NCI-H460 (cell line): ENCODE results near the gene SLC22A23. TPM values are rescaled to one million over a fixed set of nuclear protein-coding genes. Genes with fewer than 3 reads are reported as not detected.

Experiments
- DNase-seq: peaks from one replicate; pipeline ENCODE4 v3.0.0-alpha.2; 2016; ENCODE audit warnings: low read depth; ENCODE audit errors: extremely low read depth
- total RNA-seq: library from RNA; depleted of rRNA; stranded (reverse); fragments of >200 nt; shearing (Covaris generic); gene quantifications from 2 replicates; pipeline ENCODE4 v1.2.3, GENCODE V29; 2014

Gene SLC22A23
- total RNA-seq, 1 experiment from 2014 or later, result 4.9 TPM

DNA sequence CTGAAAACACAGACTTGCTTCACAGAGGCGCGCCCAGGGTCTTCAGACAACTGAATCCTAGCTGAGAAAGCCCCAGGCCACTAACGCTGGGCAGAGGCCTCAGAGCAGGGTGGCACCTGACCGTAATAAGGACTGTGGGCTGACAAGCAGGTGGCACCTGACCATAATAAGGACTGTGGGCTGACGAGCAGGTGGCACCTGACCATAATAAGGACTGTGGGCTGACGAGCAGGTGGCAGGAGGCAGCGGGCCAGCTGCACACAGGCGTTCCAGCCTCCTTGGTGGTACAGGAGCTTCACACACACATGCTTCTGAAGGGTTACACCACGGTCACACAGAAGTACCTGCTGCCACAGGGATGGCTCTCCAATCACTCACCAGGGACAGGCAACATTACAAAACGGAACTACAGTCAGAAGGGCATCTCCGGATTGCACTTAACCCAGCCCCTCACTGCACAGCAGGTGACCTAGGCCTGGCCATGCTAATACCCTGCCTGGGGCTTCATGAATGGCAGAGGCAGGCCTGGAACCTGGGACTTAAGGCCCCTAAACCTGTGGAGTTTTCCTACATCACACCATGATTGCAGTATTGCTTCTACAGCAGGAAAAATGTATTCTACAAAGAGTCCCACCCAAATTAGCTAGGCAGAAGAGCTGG, 147.3 kb downstream of the SLC22A23 start:
- DNase-seq, result no peak

DNA sequence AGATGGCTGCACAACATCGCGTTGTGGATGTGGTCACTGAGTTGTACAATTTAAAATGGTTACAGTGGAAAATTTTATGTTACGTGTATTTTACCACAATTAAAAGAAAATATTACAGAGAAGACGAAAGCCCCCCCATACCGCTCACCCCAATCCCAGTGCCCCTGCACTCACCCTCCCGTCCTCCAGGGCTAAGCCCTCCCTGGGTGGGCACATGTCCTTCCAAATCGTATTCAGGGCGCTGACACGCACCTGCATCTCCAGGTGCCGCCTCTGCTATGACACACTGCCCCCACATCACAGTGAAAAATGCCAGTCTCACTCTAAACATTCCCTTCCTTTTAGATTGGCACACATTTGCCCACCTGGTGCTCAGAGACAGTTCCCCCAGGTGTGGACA, 148.7 kb downstream of the SLC22A23 start:
- DNase-seq, result no peak

DNA sequence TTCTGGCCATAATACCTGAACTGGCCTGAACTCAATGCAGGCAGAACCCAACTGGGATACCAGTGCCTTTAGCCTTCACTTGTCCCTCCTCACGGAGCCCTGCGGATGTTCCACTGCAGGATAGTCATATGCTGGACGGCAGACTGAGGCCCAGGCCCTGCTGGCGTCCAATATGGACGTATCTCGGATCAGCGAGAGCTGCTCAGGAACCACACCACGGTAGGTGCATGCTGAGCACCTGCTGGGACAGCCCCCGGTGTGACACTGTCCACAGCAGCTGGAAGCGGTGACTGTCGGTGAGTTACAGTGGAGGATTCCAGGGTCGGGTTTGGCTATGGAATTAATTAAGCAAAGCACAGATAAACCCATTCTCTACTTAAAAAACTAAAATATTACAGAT, 149.4 kb downstream of the SLC22A23 start:
- no peak for DNase-seq

DNA sequence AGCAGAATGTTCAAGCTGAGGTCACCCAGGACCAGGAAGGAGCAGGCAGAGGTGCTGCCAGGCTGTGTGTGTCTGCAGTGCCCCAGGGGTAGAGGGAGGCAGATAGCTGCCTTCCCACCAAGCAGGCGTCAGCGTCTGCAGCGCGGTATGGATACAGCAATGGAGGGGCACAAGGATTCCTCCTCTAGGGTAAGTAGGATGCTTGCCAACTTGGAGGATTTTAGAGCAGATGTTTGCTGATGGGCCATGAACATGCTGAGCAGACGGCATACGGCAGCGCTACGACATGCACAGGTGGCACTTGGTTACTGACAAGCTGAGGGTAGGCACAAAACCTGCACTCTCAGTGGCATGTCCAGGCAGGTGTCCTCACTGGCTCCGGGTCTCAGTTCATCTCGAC, 150.0 kb downstream of the SLC22A23 start:
- DNase-seq, result no peak

DNA sequence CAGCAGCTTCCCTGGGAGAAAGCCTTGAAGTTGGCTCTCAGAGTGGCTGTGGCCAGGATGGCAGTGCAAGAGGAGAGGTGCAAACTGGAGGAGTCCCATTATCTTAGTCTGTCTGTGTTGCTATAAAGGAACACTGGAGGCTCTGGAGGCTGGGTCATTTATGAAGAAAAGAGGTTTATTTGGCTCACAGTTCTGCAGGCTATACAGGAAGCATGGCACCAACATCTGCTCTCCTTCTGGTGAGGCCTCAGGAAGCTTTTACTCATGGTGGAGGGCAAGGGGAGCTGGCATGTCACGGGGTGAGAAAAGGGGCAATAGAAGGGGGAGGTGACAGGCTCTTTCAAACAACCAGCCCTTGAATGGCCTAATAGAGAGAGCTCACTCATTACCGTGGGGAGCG, 151.0 kb downstream of the SLC22A23 start:
- DNase-seq, result no peak

DNA sequence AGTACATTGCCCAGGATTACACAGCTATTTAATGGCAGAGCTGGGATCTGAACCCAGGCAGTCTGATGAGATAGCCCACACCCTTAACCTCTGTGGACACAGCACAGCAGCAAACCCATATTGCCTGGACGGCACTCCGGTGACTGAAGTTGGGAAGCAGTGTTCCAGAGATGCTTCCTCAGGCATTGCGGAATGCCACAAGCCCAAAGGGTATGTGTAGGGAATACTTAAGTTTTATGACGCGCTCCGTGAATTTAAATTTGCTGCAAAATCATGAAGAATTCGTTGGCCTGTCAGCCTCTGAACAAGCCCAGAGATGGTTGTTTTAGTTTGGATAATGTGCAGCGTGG, 151.7 kb downstream of the SLC22A23 start:
- no peak for DNase-seq

DNA sequence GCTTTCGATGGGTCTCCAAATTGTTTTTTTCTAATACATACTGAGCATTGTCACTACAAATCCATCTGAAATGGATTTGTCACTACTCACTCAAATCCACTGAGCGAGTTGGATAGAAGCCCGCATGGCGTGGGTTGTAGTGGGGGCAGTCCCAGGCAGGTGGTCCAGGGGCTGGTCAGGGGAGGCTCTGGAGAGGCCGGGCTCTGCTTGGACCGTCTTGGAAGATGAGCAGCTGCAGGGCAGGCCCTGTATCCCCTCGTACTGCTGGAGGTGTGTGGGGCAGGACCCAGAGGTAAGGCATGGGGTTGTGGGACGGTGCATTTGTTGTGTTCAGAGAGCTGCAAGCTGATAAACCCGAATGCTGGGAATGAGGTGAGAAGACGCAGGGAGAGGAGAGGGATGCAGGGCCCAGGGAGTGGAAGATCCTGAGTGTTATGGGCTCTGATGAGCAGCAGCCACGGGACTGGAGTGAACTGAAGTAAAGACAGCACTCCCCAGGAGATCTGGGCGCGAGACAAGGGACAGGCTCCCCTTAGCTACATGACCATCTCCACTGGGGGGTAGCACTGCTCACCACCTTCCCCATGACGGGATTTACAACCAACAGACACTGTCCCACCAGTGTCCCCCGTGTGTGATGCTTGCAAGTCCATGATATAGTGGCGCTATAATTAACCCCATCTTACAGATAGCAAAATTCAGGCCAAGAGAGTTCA, 152.2 kb downstream of the SLC22A23 start:
- no peak for DNase-seq

DNA sequence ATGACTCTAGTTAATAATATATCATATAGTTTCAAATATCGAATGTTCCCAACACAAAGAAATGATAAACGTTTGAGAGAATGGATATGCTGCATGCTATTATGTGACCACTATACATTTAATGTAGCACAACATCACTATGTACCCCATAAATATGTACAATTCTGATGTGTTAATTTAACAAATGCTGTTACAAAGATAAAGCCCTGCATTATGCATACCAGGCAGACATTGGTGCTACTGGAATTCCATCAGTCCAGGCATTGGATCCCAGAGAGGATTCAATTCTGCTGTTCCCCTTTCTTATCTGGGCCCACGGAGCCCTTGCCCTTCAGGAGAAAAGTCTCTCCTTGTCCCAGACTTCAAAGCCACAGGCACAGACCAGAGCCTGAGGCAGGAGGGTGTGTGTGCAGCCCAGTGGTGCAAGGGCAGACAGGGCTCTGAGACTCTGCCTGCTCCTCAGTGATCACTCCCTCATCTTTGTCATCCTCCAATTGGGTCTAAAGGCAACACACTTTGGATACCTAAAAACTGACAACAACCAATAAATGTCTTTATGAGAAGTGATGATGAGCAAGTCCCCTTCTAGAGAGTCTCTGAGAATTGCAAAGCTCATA, 152.9 kb downstream of the SLC22A23 start:
- no peak for DNase-seq

DNA sequence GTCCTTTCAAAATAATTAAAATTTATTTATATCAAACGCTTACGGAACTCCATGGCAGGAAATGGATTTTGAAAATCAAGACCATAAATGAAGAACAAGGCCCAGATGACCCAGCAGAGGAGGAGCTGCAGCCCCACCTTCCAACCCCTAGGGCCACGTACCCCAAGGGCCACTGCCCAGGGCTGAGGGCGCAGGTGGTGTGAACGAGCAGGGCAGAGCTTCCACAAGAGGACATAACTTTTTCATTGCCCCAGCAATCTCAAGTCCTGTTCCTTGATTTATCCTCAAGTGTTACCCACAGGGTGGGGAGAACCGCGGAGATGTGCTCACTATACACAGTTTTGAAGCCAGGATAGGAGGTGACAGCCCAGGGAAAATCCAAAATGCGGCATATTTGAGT, 155.3 kb downstream of the SLC22A23 start:
- no peak for DNase-seq

DNA sequence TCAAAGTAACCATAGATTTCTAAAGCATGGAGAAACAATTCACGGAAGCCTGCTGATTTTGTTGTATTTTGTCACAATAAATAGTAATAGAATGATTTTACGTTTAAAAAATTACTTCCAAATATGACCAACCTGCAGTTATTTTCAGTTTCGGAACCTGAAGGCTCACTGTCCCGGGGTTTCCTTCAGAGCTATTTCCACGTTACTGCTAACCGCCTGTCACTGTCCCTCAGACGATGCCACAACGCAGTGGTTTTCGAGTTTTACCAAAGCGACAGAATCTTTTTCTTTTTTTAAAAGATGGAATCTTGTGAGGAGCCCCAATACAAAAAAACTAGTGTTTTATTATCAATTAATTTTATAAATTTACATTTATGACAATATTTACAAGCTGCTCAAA, 157.6 kb downstream of the SLC22A23 start:
- no peak for DNase-seq

DNA sequence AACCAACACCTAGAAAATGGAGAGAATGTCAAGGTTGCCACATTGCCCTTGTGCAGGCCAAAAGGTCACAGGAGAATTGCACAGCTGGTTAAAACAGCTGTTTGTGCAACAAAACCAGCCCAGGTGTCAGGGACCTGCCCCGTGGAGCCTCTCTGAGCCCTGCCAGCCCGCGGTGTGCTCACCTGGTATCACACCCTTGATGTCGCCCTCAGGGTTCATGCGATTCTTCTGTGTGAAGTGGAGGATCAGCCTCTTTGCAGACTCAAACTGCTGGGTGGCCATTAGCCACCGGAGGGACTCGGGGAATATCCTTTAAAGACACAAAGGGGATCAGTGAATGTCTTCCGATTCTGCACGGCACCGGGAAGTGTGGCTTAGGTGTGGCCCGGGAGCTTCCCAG, 158.9 kb downstream of the SLC22A23 start:
- no peak for DNase-seq

DNA sequence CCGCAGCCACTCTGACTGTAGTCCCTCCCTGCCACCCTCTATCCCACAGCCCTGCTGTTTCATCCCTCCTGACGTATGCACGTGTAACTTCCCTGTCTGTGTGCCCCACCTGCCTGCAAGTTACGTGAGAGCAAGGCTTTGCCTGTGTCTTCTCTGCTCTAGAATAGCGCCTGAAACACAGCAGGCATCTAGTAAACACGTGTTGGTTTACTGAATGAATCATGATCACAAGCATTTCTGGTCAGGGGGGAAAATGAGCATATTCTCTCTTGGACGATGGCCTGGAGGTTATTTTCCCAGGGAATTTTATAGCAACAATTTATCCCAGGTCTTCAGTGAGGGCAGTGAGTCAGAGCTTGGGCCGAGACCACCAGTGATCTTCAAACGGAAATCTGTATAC, 159.8 kb downstream of the SLC22A23 start:
- no peak for DNase-seq

DNA sequence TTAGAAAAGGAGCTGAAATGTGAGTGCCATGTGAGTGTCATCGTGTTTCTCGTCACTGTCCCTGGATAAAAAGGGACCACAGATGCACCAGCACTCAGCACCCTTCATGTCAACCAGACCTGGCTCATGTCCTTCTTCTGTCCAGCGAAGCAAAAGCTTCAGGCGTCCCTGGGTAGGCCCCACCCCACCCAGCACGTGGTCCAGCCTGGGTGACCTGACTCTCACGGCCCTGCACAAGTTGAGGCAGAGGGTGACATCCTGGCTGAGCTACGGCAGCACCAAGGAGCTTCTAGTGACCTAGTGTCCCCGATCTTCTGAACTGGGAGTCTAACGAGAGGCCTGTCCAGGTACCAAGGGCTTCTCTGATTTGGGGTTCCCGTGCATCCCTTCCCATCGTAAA, 160.3 kb downstream of the SLC22A23 start:
- no peak for DNase-seq

DNA sequence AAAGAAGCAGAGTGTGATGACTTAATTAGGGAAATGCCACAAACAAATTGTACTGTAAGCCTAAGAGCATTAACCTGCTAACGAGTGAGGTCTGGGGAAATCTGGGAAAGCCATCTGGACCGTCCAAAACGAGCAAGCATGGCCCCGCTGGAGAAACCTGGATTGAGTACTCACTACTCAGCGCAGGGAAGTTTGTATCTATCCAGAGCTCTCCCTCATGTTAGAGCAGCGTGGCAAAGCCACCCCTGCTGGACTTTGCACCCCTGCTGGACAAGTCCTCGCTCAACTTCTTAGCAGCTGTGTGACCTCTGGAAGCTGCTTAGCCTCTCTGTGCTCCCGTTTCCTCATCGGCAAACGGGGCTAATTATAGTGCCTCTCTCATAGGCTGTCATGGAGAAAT, 160.8 kb downstream of the SLC22A23 start:
- no peak for DNase-seq

DNA sequence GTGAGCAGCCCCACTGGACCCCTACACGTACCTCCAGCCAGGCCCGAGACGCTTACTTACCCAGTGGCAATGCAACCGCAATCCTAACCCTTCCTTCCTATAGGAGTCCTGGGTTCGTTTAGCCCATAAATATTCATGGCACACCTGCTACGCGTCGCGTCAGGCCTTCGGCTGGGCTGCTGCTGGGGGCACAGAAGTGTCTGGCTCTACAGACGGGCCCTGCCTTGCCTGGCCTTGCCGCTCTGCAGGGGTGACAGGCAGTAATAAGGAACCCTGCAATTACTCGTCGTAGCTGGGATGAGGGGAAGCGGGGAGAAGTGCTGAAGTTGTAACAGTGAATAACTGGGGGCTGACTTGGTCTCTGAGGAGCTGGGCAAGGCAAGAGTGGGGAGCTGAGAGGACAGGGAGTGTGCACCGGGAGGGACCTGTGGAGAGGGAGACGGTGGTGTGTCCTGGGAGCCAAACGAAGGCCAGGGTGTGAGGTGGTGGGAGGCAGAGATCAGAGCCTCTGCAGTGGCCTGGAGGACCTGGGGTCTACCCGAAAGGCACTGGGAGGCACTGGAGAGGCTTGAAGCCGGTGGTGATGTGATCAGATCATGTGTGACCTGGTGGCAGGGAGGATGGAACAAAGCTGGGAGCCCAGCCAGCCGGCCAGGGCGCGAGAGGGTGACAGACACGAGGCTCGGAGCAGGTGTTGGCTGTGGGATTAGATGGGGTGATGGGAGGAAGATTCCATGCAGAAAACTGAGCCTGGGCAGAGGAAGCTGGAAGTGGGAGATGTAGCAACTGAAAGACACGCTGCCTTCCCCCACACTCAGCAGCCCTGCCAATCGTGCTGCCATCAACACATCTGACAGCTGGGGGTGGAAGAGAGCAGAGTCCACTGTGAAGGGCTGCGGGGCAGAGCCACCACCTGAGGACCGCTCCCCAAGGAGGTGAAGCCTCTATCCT, 161.7 kb downstream of the SLC22A23 start:
- DNase-seq, result no peak

DNA sequence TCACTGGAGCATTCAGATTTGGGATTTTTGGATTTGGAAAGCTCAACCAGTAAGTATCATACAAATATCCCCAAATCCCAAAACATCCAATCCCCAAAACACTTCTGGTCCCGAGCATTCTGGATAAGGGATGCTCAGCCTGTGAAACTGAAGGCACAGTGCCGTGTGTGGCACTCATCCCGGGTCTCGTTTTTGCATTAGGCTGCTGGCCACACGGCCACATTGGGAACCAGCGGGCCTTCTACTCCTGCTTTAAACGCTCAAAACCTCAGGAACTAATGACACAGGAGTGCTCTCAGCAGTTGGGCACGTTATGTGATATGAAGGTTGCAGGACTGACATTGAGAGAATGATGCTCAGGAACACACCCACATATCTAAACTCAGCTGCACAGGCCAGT, 162.5 kb downstream of the SLC22A23 start:
- no peak for DNase-seq

DNA sequence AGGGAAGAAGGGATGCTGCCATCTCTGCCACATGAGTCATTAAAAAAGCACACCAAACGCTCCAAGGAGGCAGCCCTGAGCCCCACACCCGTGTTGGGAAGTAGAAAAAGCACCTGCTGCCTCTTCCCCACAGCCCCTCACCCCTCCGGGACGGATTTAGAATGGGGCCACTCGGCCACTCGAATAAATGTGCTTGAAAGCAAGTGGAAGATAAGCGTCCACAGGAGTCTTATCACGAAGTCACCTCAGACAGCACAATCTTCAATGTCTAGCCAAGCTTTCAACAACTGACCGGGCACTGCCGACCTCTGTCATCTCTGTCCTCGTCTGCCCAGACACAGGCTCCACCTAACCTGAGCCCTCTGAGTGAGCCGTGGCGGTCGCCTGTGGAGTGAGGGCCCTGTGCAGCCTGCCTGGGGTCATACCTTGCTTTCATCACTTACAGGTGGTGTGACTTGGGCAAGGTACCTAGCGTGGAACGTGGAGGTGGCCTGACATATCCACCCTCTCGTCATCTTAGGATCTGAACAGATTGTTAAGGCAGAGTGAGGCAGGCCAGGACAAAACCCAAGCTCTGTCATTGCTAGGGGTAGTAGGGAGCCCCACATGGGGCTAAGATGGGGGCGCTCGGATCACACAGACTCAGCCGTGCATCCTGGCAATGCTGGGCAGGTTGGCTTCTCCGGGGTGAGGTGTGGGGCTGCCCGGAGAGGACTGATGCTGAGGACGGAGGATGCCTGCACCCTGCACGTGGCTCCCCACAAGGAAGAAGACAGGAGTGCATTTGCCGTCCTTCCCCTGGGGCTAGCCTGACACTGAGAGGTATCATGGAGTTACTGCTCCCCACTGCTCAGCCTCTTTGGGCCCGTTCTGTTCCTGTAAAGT, 163.3 kb downstream of the SLC22A23 start:
- DNase-seq, result no peak

DNA sequence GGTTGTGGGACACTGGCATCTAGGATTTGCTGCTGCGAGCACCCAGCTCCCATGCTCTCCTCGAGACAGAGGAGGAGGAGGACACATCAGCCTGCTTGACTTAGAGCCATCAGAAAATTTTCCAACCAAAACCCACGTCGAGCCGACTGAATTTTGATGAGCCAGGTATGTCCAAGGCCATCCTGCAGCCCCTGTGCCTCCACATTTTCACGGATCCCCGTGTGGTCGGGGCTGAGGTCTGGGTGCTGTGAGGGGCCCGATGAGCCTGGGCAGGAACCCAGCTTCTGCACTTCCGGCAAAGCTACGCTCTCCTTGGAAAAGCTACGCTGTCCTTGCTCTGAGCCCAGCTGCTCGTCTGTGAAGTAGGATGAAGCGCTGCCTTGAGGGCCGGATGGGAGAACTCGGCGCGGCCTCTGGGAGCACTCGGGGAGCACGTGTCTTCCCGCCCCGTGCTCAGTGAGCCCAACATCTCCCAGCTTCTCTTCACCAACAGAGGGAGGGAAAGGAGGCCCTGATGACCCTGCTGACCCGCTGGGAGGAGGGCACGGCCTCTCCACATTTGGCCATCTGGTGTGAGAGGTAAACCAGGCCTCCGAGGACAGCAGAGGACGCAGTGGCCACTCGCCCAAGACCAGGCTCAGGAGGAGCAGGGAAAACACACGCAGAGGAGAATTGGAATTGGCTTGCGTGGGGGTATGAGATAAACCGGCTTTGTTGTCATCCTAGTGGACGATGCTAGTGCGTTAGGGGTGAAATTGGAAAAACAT, 164.2 kb downstream of the SLC22A23 start:
- DNase-seq, result no peak

DNA sequence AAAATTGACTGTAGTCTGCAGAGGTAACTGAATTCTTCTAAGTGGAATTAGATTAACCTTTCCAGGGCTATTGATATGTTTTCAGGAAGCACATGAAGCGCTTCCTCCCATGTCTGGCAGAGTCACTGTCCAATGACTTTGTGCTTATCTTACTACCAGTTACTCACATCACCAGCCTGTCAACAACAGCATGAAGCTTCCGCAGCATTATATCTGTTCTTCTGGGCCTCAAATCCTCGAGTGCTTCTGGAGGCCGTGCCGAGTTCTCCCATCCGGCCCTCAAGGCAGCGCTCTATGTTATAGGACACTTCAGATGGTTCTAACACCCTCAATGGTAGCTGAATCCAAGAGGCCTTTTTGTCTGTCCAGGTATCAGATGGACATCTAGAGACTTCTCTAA, 164.9 kb downstream of the SLC22A23 start:
- no peak for DNase-seq
